HepG2 (cell line): Measurements from ENCODE around the gene WWC1. TPM values are rescaled to one million over a fixed set of nuclear protein-coding genes. Genes with fewer than 3 reads are reported as not detected.

Experiments used
- ATAC-seq: fragments of 200-7000 bp; cut with Tn5 transposase; 3 replicates; pipeline ENCODE4 v1.9.1; 2020; ENCODE audit warnings: mild to moderate bottlenecking, moderate library complexity
- BruUV-seq: library from RNA; stranded (reverse); fragments of 400-500 nt; replicated peaks from 2 replicates; lab custom pipeline; 2021; lab: Mats Ljungman, UMichigan
- CTCF ChIA-PET: fragments of 300-600 bp; formaldehyde crosslinking; extraction: SDS; loops from one replicate; lab custom pipeline; 2021; ENCODE audit warnings: low total read pairs, inconsistent platforms, low intra/inter-chr PET ratio; lab: Yijun Ruan, JAX
- POLR2A ChIA-PET: fragments of 350-600 bp; sonication (Branson Sonifier 250); formaldehyde crosslinking; loops from one replicate; lab custom pipeline; 2020; ENCODE audit warnings: antibody characterized with exemption, inconsistent platforms; lab: Yijun Ruan, JAX
- DNase-seq: peaks from one replicate; pipeline ENCODE4 v3.0.0-alpha.2; 2015; ENCODE audit warnings: low spot score
- FAIRE-seq: peaks from 3 replicates; lab custom pipeline; 2011; peaks lifted over from hg19 to GRCh38; lab: Jason Lieb, UNC
- H2AFZ ChIP-seq: one replicate; pipeline ENCODE4 v1.6.1; 2011; ENCODE audit warnings: low read length, inconsistent platforms
- H3K27ac ChIP-seq: fragments of 300-600 bp; 3 replicates; pipeline ENCODE4 v1.8.0; 2011; ENCODE audit warnings: mixed run types, mild to moderate bottlenecking, mixed read lengths, low read length, inconsistent platforms; ENCODE audit not compliant: insufficient read depth; ENCODE audit errors: extremely low read length
- H3K27me3 ChIP-seq, 2 experiments: fragments of 200-600 bp in 1 of 2; 2 replicates in 1 of 2; 3 replicates in 1 of 2; pipeline versions ENCODE4 v1.6.0 to v1.8.0; 2011; ENCODE audit warnings: low read length in 2 of 2, mild to moderate bottlenecking in 2 of 2, moderate library complexity in 2 of 2, inconsistent platforms in 1 of 2; ENCODE audit not compliant: insufficient read depth in 2 of 2, control insufficient read depth in 1 of 2
- H3K36me3 ChIP-seq, 2 experiments: fragments of 200-600 bp in 1 of 2; replicated peaks in 1 of 2; 2 replicates in 1 of 2; 3 replicates in 1 of 2; pipeline versions ENCODE4 v1.5.1 to v1.8.0; 2011; ENCODE audit warnings: low read length in 2 of 2, inconsistent platforms in 1 of 2; ENCODE audit not compliant: insufficient read depth in 2 of 2, control insufficient read depth in 1 of 2
- H3K4me1 ChIP-seq: 2 replicates; pipeline ENCODE4 v1.5.1; 2012; ENCODE audit warnings: low read length, inconsistent platforms; ENCODE audit not compliant: insufficient read depth
- H3K4me2 ChIP-seq: 2 replicates; pipeline ENCODE4 v1.6.0; 2011; ENCODE audit warnings: low read depth, low read length, inconsistent platforms
- H3K4me3 ChIP-seq, 3 experiments: fragments of 200-600 bp in 1 of 3; sonication (generic), shearing (Covaris generic) in 1 of 3; replicated peaks in 1 of 3; 2 replicates each; pipeline ENCODE4 v1.5.1; 2011 to 2016; ENCODE audit warnings: low read length in 3 of 3, inconsistent platforms in 2 of 3, low read depth in 2 of 3, mild to moderate bottlenecking in 2 of 3, control low read depth in 1 of 3, mixed read lengths in 1 of 3; ENCODE audit not compliant: insufficient read depth in 1 of 3
- H3K79me2 ChIP-seq: one replicate; pipeline ENCODE4 v1.6.1; 2011; ENCODE audit warnings: low read length, inconsistent platforms; ENCODE audit not compliant: insufficient read depth
- H3K9ac ChIP-seq: 2 replicates; pipeline ENCODE4 v1.6.0; 2011; ENCODE audit warnings: mild to moderate bottlenecking, low read depth, low read length, inconsistent platforms; ENCODE audit not compliant: insufficient read depth
- H3K9me3 ChIP-seq: 2 replicates; pipeline ENCODE4 v1.5.1; 2012; ENCODE audit warnings: mild to moderate bottlenecking, low read length
- H4K20me1 ChIP-seq: 2 replicates; pipeline ENCODE4 v1.6.0; 2011; ENCODE audit warnings: inconsistent platforms, mild to moderate bottlenecking, low read length, moderate library complexity; ENCODE audit not compliant: insufficient read depth
- ARHGAP35 ChIP-seq: sonication (generic); formaldehyde crosslinking; IDR thresholded peaks from 2 replicates; pipeline ENCODE4 v1.9.0; 2022; ENCODE audit warnings: mild to moderate bottlenecking, inconsistent platforms, moderate library complexity, missing genetic modification reagents, borderline replicate concordance
- FOXP1 ChIP-seq, 2 experiments: fragments of 450-650 bp in 1 of 2; IDR thresholded peaks; 2 replicates each; pipeline ENCODE4 v1.6.1; 2017 to 2018; ENCODE audit warnings: antibody characterized with exemption in 1 of 2
- HHEX ChIP-seq: IDR thresholded peaks from 2 replicates; pipeline ENCODE4 v1.6.1; 2016; ENCODE audit warnings: control low read depth
- KDM5B ChIP-seq: sonication (generic); formaldehyde crosslinking; IDR thresholded peaks from 2 replicates; pipeline ENCODE4 v1.4.0; 2020; ENCODE audit warnings: missing genetic modification reagents, mild to moderate bottlenecking, borderline replicate concordance
- MAX ChIP-seq: IDR thresholded peaks from 2 replicates; pipeline ENCODE4 v1.6.1; 2012; ENCODE audit warnings: inconsistent platforms
- PAWR ChIP-seq: sonication (generic); formaldehyde crosslinking; IDR thresholded peaks from 2 replicates; pipeline ENCODE4 v1.4.0; 2020; ENCODE audit warnings: missing genetic modification reagents, mild to moderate bottlenecking, borderline replicate concordance
- PLRG1 ChIP-seq: fragments of 450-650 bp; conservative IDR thresholded peaks from 2 replicates; pipeline ENCODE4 v1.6.1; 2016
- POGK ChIP-seq: sonication (generic); formaldehyde crosslinking; conservative IDR thresholded peaks from 2 replicates; pipeline ENCODE4 v1.8.0; 2022; ENCODE audit warnings: mild to moderate bottlenecking, moderate library complexity, missing genetic modification reagents
- POGZ ChIP-seq: sonication (generic); formaldehyde crosslinking; IDR thresholded peaks from 2 replicates; pipeline ENCODE4 v1.4.0; 2020; ENCODE audit warnings: mild to moderate bottlenecking, missing genetic modification reagents
- TP53 ChIP-seq: sonication (generic); formaldehyde crosslinking; conservative IDR thresholded peaks from 2 replicates; pipeline ENCODE4 v1.4.0; 2020; ENCODE audit warnings: missing genetic modification reagents
- ZFP82 ChIP-seq: sonication (generic); formaldehyde crosslinking; IDR thresholded peaks from 2 replicates; pipeline ENCODE4 v1.5.1; 2020; ENCODE audit warnings: mild to moderate bottlenecking, missing genetic modification reagents, borderline replicate concordance
- ZNF350 ChIP-seq: sonication (generic); formaldehyde crosslinking; IDR thresholded peaks from 2 replicates; pipeline ENCODE4 v1.4.0; 2020; ENCODE audit warnings: mild to moderate bottlenecking, low read depth, missing genetic modification reagents, borderline replicate concordance
- ZNF572 ChIP-seq: sonication (generic); formaldehyde crosslinking; IDR thresholded peaks from 2 replicates; pipeline ENCODE4 v1.5.1; 2020; ENCODE audit warnings: mild to moderate bottlenecking, missing genetic modification reagents
- ZNF607 ChIP-seq: sonication (generic); formaldehyde crosslinking; IDR thresholded peaks from 2 replicates; pipeline ENCODE4 v1.5.1; 2020; ENCODE audit warnings: missing genetic modification reagents, mild to moderate bottlenecking, borderline replicate concordance
- ZNF616 ChIP-seq: sonication (generic); formaldehyde crosslinking; IDR thresholded peaks from 2 replicates; pipeline ENCODE4 v1.5.0; 2020; ENCODE audit warnings: low read depth, mild to moderate bottlenecking, missing genetic modification reagents
- ZNF660 ChIP-seq: sonication (generic); formaldehyde crosslinking; IDR thresholded peaks from 2 replicates; pipeline ENCODE4 v1.5.1; 2020; ENCODE audit warnings: mild to moderate bottlenecking, low read depth, missing genetic modification reagents, borderline replicate concordance
- ZNF772 ChIP-seq: sonication (generic); formaldehyde crosslinking; IDR thresholded peaks from 2 replicates; pipeline ENCODE4 v1.5.0; 2020; ENCODE audit warnings: mild to moderate bottlenecking, missing genetic modification reagents
- ZSCAN12 ChIP-seq: sonication (generic); formaldehyde crosslinking; IDR thresholded peaks from 2 replicates; pipeline ENCODE4 v1.9.0; 2021; ENCODE audit warnings: mild to moderate bottlenecking, missing genetic modification reagents
- WGBS: methylation state at CpG from one replicate; pipeline ENCODE4 v1.1.6; 2017; ENCODE audit warnings: low lambda C conversion rate; 5-methylcytosine and 5-hydroxymethylcytosine counted together
- in situ Hi-C: cut with HindIII; loops from 2 replicates; pipeline ENCODE4 v1.10.0; 2017; ENCODE audit warnings: low pct_unique_long_range_greater_than_20kb; ENCODE audit not compliant: extremely low pct_ligation_motif_present
- intact Hi-C: fragments of 100-400 bp; cut with micrococcal nuclease; formaldehyde crosslinking; loops from one replicate; pipeline ENCODE4 v1.10.0; 2022; ENCODE audit not compliant: unreplicated experiment
- polyA plus RNA-seq, 8 experiments: library from polyadenylated mRNA; depleted of rRNA in 3 of 8; stranded (reverse) in 7 of 8; unstranded in 1 of 8; fragments of >200 nt; fragmentation: Illumina TruSeq in 4 of 8; extraction: Trizol in 4 of 8; gene quantifications; 2 replicates each; pipeline versions ENCODE4 v1.2.1 to v1.2.3, GENCODE V29; 2011 to 2016; ENCODE audit warnings: low read depth in 4 of 8, missing spikeins in 1 of 8, mixed read lengths in 1 of 8; ENCODE audit not compliant: insufficient read depth in 1 of 8
- total RNA-seq, 5 experiments: library from RNA; depleted of rRNA; stranded (reverse); fragments of >200 nt; fragmentation: Illumina TruSeq; extraction: Trizol; gene quantifications; 2 replicates each; pipeline ENCODE4 v1.2.3, GENCODE V29; 2016; ENCODE audit warnings: low read depth in 1 of 5

The WWC1 gene
- total and polyA plus RNA-seq, 2 of the 13 experiments (the other 11 are each of a cell fraction or from before 2014, with no cell fraction given) = 8.3 to 17.9 TPM

- WGBS = 90% methylated on average over 2 of the region's 2 CpGs
- Histone ChIP-seq H3K79me2 (peaks cover 23% of the 10 kb centered on the region), H4K20me1 (no peaks in the 10 kb centered on the region), H3K9ac (no peak overlapping the region), H3K9me3 (no peaks in the 10 kb centered on the region), H3K27ac (no peak overlapping the region), H3K4me2 (no peak overlapping the region), H3K27me3 (no peaks in the 10 kb centered on the region), H3K36me3 (0 out of 5 replicates have a peak, but pooled peaks cover 0 to 3% of the 10 kb centered on the region in 2 experiments), H3K4me1 (peaks cover 52% of the 10 kb centered on the region), H2AFZ (no peak overlapping the region), H3K4me3 (no peak overlapping the region)
- DNase-seq (no peak), FAIRE-seq (no peak), ATAC-seq (no peak)
- intact Hi-C loops = no loop called here
- TF ChIP-seq ZNF616 (CRISPR knock-in tag) (no peak), ZSCAN12 (CRISPR knock-in tag) (no peak), ZNF772 (CRISPR knock-in tag) (no peak), ZNF607 (CRISPR knock-in tag) (no peak), MAX (no peak), POGK (CRISPR knock-in tag) (no peak), ZNF660 (no peak), ZFP82 (no peak), HHEX (CRISPR knock-in tag) (no peak), KDM5B (CRISPR knock-in tag) (no peak), TP53 (no peak), FOXP1 (IDR thresholded peaks at IDR 0.05) (no peak), FOXP1 (CRISPR knock-in tag; IDR thresholded peaks at IDR 0.05) (no peak), PLRG1 (no peak), ZNF350 (CRISPR knock-in tag) (no peak), PAWR (CRISPR knock-in tag) (no peak), POGZ (CRISPR knock-in tag) (no peak), ARHGAP35 (no peak), ZNF572 (no peak)
- ChIA-PET CTCF (no interaction called here), POLR2A (no interaction called here)
- BruUV-seq = no TSS peak
- in situ Hi-C loops = no loop called here
Observed at GRCh38 chr5:168304349-168304748, 12.9 kb downstream of the WWC1 start.
